K562 (cell line): ENCODE results near the gene RXRB. TPM values are rescaled to one million over a fixed set of nuclear protein-coding genes. Genes with fewer than 3 reads are reported as not detected.

Source experiments
- CREB1 ChIP-seq, 2 experiments: sonication (generic) in 1 of 2; formaldehyde crosslinking in 1 of 2; IDR thresholded peaks; 2 replicates each; pipeline versions ENCODE4 v1.6.1 to v1.8.0; 2012 to 2022; ENCODE audit warnings: inconsistent platforms in 1 of 2, mild to moderate bottlenecking in 1 of 2, missing genetic modification reagents in 1 of 2, moderate library complexity in 1 of 2
- ERF ChIP-seq: fragments of 450-650 bp; formaldehyde crosslinking; IDR thresholded peaks from 2 replicates; pipeline ENCODE4 v1.4.0; 2020; ENCODE audit warnings: mild to moderate bottlenecking, mixed read lengths
- FOXA3 ChIP-seq, 2 experiments: fragments of 450-650 bp in 1 of 2; sonication (generic) in 1 of 2; formaldehyde crosslinking; IDR thresholded peaks in 1 of 2; conservative IDR thresholded peaks in 1 of 2; 2 replicates each; pipeline versions ENCODE4 v1.4.0 to v1.8.0; 2020 to 2022; ENCODE audit warnings: mild to moderate bottlenecking in 2 of 2, missing genetic modification reagents in 1 of 2
- KLF1 ChIP-seq: fragments of 450-650 bp; IDR thresholded peaks from 2 replicates; pipeline ENCODE4 v1.6.1; 2016; ENCODE audit warnings: missing genetic modification characterization, missing compliant biosample characterization
- LEF1 ChIP-seq: fragments of 450-650 bp; IDR thresholded peaks from 2 replicates; pipeline ENCODE4 v1.6.1; 2016; ENCODE audit warnings: mild to moderate bottlenecking
- PPARD ChIP-seq: fragments of 250-450 bp; sonication (Bioruptor Pico); IDR thresholded peaks from 2 replicates; pipeline ENCODE4 v1.8.0; 2022; ENCODE audit warnings: inconsistent platforms, mild to moderate bottlenecking, moderate library complexity
- RFX5 ChIP-seq: IDR thresholded peaks from 2 replicates; pipeline ENCODE4 v1.6.1; 2011; ENCODE audit warnings: low read depth, mild to moderate bottlenecking, improper control_type of control experiment, low read length
- SLC30A9 ChIP-seq: fragments of 250-450 bp; sonication (Bioruptor Pico); IDR thresholded peaks from 2 replicates; pipeline ENCODE4 v1.8.0; 2022; ENCODE audit warnings: mild to moderate bottlenecking, moderate library complexity
- TARDBP ChIP-seq: fragments of 450-650 bp; IDR thresholded peaks from 2 replicates; pipeline ENCODE4 v1.6.1; 2016
- ZFP1 ChIP-seq: fragments of 450-650 bp; formaldehyde crosslinking; IDR thresholded peaks from 2 replicates; pipeline ENCODE4 v1.4.0; 2020; ENCODE audit warnings: mild to moderate bottlenecking, mixed read lengths
- ZNF239 ChIP-seq: fragments of 250-450 bp; sonication (Bioruptor Pico); IDR thresholded peaks from 2 replicates; pipeline ENCODE4 v1.4.0; 2020; ENCODE audit warnings: mild to moderate bottlenecking
- ZNF324 ChIP-seq: fragments of 250-450 bp; sonication (Bioruptor Pico); IDR thresholded peaks from 2 replicates; pipeline ENCODE4 v1.4.0; 2020; ENCODE audit warnings: mild to moderate bottlenecking
- ZNF347 ChIP-seq: fragments of 450-650 bp; formaldehyde crosslinking; IDR thresholded peaks from 2 replicates; pipeline ENCODE4 v1.4.0; 2020; ENCODE audit warnings: low read depth, mild to moderate bottlenecking, moderate library complexity
- ZNF695 ChIP-seq: fragments of 450-650 bp; formaldehyde crosslinking; IDR thresholded peaks from 2 replicates; pipeline ENCODE4 v1.4.0; 2020; ENCODE audit warnings: mild to moderate bottlenecking, moderate library complexity
- ZNF699 ChIP-seq: fragments of 250-450 bp; sonication (Bioruptor Pico); IDR thresholded peaks from 2 replicates; pipeline ENCODE4 v1.8.0; 2021; ENCODE audit warnings: mild to moderate bottlenecking, moderate library complexity; ENCODE audit not compliant: insufficient replicate concordance
- ZNF785 ChIP-seq: fragments of 250-450 bp; sonication (Bioruptor Pico); IDR thresholded peaks from 2 replicates; pipeline ENCODE4 v1.4.0; 2020; ENCODE audit warnings: mild to moderate bottlenecking
- polyA plus RNA-seq, 8 experiments: library from polyadenylated mRNA; depleted of rRNA in 4 of 8; stranded (reverse) in 5 of 8; unstranded in 3 of 8; fragments of >200 nt; fragmentation: Nextera tagmentation in 2 of 8; fragmentation: Illumina TruSeq in 1 of 8; extraction: Ambion mirVana in 2 of 8; extraction: Trizol in 1 of 8; gene quantifications; 2 replicates each; pipeline versions ENCODE4 v1.2.1 to v1.2.3, GENCODE V29; 2011 to 2014; ENCODE audit warnings: inconsistent platforms in 1 of 8, missing spikeins in 1 of 8
- total RNA-seq, 7 experiments: library from RNA; depleted of rRNA in 6 of 7; stranded (reverse); fragments of >200 nt in 6 of 7; fragmentation: Illumina TruSeq in 2 of 7; extraction: Trizol in 2 of 7; gene quantifications; 2 replicates each; pipeline versions ENCODE4 v1.2.1 to v1.2.3, GENCODE V29; 2011 to 2021; ENCODE audit warnings: low replicate concordance in 1 of 7
- TF ChIP-seq, protein P1 (sequence below), 2 experiments: fragments of 450-650 bp in 1 of 2; sonication (generic) in 1 of 2; formaldehyde crosslinking; conservative IDR thresholded peaks; 2 replicates each; pipeline versions ENCODE4 v1.4.0 to v1.8.1; 2020 to 2022; ENCODE audit warnings: mild to moderate bottlenecking in 1 of 2, missing genetic modification reagents in 1 of 2
- TF ChIP-seq, protein P2 (sequence below), 2 experiments: fragments of 450-650 bp; conservative IDR thresholded peaks; 2 replicates each; pipeline ENCODE4 v1.6.1; 2017; ENCODE audit warnings: mild to moderate bottlenecking in 2 of 2, moderate library complexity in 2 of 2
- TF ChIP-seq, protein P3 (sequence below): sonication (generic); formaldehyde crosslinking; IDR thresholded peaks from 2 replicates; pipeline ENCODE4 v1.9.0; 2022; ENCODE audit warnings: mild to moderate bottlenecking, missing genetic modification reagents
- TF ChIP-seq, protein P4 (sequence below): fragments of 450-650 bp; IDR thresholded peaks from 2 replicates; pipeline ENCODE4 v1.6.1; 2017; ENCODE audit warnings: mild to moderate bottlenecking, moderate library complexity
- TF ChIP-seq, protein P5 (sequence below): sonication (generic); formaldehyde crosslinking; IDR thresholded peaks from 2 replicates; pipeline ENCODE4 v1.8.0; 2022; ENCODE audit warnings: missing genetic modification reagents, mild to moderate bottlenecking, borderline replicate concordance
- TF ChIP-seq, protein P6 (sequence below): fragments of 250-450 bp; sonication (Bioruptor Pico); IDR thresholded peaks from 2 replicates; pipeline ENCODE4 v1.4.0; 2020

The RXRB gene
- total and polyA plus RNA-seq, 9 of the 15 experiments (the other 6 are each of a cell fraction or from before 2014, with no cell fraction given), result 0.76 to 35.5 (median 18.4) TPM

DNA sequence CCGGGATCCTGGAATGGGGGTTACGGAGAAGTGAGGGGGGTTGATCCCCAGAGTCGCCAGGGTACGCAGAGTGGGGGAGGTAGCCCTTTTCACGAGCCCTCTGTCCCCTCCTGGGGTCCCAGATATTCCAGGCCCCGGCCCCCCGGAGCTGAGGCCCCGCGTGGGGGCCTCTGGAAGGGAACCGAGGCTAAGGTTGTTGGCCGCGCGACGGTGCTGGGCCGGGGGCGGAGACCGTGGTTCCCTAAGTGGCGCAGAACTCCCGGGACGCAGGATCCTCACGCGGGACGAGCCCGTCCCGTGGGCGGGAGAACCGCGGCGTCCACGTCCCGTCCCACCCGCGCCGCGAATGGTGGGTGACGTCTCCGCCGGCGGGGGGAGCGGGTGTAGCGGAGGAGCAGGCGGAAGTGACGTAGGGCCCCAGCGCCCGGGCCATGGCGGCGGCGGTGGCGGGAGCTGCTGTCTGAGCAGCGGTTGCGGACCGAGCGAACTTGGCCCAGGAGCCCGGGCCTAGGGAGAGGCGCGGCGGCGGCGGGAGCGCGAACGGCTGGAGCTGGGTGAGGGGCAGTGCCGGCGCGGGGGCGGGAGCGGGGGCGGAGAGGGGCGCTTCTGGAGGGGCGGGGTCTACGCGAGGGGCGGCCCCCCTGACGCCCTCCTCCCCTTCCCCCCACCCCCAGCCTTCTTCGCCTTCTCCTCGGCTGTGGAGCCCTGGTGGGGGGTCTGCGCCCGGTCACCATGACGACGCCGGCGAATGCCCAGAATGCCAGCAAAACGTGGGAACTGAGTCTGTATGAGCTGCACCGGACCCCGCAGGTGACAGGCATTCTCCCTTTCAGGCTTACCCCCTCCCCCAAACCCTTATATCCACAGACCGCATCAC lies 7.9 kb upstream of the RXRB start, which contains the start of gene RING1 (continued):
- TF ChIP-seq, protein P1, sequence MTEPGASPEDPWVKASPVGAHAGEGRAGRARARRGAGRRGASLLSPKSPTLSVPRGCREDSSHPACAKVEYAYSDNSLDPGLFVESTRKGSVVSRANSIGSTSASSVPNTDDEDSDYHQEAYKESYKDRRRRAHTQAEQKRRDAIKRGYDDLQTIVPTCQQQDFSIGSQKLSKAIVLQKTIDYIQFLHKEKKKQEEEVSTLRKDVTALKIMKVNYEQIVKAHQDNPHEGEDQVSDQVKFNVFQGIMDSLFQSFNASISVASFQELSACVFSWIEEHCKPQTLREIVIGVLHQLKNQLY (CRISPR knock-in tag; conservative IDR thresholded peaks at IDR 0.05), result no peak
- no peak for TF ChIP-seq ZNF239
- no peak for TF ChIP-seq ZNF785 (CRISPR knock-in tag)
- TF ChIP-seq, protein P2, sequence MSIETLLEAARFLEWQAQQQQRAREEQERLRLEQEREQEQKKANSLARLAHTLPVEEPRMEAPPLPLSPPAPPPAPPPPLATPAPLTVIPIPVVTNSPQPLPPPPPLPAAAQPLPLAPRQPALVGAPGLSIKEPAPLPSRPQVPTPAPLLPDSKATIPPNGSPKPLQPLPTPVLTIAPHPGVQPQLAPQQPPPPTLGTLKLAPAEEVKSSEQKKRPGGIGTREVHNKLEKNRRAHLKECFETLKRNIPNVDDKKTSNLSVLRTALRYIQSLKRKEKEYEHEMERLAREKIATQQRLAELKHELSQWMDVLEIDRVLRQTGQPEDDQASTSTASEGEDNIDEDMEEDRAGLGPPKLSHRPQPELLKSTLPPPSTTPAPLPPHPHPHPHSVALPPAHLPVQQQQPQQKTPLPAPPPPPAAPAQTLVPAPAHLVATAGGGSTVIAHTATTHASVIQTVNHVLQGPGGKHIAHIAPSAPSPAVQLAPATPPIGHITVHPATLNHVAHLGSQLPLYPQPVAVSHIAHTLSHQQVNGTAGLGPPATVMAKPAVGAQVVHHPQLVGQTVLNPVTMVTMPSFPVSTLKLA (conservative IDR thresholded peaks at IDR 0.05), result peak in 1 of 2 experiments; percentile 78; a peak in 3 of 4 replicates
- peak; percentile 94 for TF ChIP-seq ERF
- no peak for TF ChIP-seq ZNF324 (CRISPR knock-in tag)
- TF ChIP-seq KLF1 (tag), result no peak
- TF ChIP-seq CREB1 (IDR thresholded peaks at IDR 0.05), result peak; percentile 96
- TF ChIP-seq CREB1 (CRISPR knock-in tag; IDR thresholded peaks at IDR 0.05), result peak; percentile 98
- TF ChIP-seq, protein P3, sequence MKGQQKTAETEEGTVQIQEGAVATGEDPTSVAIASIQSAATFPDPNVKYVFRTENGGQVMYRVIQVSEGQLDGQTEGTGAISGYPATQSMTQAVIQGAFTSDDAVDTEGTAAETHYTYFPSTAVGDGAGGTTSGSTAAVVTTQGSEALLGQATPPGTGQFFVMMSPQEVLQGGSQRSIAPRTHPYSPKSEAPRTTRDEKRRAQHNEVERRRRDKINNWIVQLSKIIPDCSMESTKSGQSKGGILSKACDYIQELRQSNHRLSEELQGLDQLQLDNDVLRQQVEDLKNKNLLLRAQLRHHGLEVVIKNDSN (CRISPR knock-in tag), result no peak
- TF ChIP-seq FOXA3 (CRISPR knock-in tag; conservative IDR thresholded peaks at IDR 0.05 in 1 of 2, IDR thresholded peaks at IDR 0.05 in 1 of 2), result no peak
- TF ChIP-seq, protein P4, sequence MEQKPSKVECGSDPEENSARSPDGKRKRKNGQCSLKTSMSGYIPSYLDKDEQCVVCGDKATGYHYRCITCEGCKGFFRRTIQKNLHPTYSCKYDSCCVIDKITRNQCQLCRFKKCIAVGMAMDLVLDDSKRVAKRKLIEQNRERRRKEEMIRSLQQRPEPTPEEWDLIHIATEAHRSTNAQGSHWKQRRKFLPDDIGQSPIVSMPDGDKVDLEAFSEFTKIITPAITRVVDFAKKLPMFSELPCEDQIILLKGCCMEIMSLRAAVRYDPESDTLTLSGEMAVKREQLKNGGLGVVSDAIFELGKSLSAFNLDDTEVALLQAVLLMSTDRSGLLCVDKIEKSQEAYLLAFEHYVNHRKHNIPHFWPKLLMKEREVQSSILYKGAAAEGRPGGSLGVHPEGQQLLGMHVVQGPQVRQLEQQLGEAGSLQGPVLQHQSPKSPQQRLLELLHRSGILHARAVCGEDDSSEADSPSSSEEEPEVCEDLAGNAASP, result no peak
- no peak for TF ChIP-seq RFX5
- TF ChIP-seq ZNF699 (CRISPR knock-in tag), result no peak
- TF ChIP-seq ZNF347 (CRISPR knock-in tag), result no peak
- peak; percentile 99 for TF ChIP-seq TARDBP
- TF ChIP-seq, protein P5, sequence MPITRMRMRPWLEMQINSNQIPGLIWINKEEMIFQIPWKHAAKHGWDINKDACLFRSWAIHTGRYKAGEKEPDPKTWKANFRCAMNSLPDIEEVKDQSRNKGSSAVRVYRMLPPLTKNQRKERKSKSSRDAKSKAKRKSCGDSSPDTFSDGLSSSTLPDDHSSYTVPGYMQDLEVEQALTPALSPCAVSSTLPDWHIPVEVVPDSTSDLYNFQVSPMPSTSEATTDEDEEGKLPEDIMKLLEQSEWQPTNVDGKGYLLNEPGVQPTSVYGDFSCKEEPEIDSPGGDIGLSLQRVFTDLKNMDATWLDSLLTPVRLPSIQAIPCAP (CRISPR knock-in tag), result no peak
- no peak for TF ChIP-seq ZFP1 (CRISPR knock-in tag)
- TF ChIP-seq LEF1, result no peak
- no peak for TF ChIP-seq PPARD (CRISPR knock-in tag)
- TF ChIP-seq, protein P6, sequence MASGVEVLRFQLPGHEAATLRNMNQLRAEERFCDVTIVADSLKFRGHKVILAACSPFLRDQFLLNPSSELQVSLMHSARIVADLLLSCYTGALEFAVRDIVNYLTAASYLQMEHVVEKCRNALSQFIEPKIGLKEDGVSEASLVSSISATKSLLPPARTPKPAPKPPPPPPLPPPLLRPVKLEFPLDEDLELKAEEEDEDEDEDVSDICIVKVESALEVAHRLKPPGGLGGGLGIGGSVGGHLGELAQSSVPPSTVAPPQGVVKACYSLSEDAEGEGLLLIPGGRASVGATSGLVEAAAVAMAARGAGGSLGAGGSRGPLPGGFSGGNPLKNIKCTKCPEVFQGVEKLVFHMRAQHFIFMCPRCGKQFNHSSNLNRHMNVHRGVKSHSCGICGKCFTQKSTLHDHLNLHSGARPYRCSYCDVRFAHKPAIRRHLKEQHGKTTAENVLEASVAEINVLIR (CRISPR knock-in tag), result peak; percentile 97
- no peak for TF ChIP-seq SLC30A9
- TF ChIP-seq ZNF695 (CRISPR knock-in tag), result no peak
